Measurements from ENCODE around the gene PHLDB1. TPM values are rescaled to one million over a fixed set of nuclear protein-coding genes. Genes with fewer than 3 reads are reported as not detected.
A peak's percentile ranks its signal among the peaks of the same experiment; 100 is the strongest.
"Not testable (repeated sequence)": the region's sequence is repeated elsewhere in the genome, so short reads cannot be mapped to it uniquely, and the experiment has no call there.

Gene PHLDB1
- total and polyA plus RNA-seq, 2 donors, result 54.0 to 112 TPM

- WGBS, result 76% methylated on average over 6 of the region's 6 CpGs
- Histone ChIP-seq H3K36me3 (ENCODE audit: insufficient read depth) (no peaks in the 10 kb centered on the region), H3K4me1 (ENCODE audit: insufficient read depth) (no peaks in the 10 kb centered on the region), H3K4me3 (ENCODE audit: low read depth, low read length) (no peak overlapping the region), H3K27ac (ENCODE audit: low read depth) (no peak overlapping the region)
- DNase-seq (ENCODE audit: extremely low spot score), result no peak
Observed at GRCh38 chr11:118673361-118674081, 66.1 kb downstream of the PHLDB1 start.

DNA sequence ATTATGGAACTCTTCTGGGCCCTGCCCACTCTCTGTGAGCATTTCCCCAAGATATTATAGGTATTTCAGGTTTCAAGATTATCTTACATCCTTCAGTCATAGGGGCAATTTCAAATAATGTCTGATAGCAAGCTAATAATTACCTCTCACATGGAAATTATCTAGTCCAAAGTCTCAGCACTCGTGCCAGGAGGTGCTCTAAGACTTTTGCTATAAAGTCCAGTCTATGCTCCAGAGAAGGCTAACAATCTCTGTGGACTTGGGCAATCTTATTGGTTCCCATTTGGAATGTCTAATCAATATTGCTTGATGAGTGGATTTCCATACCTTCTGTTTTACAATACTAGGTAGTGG, 66.6 kb downstream of the PHLDB1 start:
- DNase-seq (ENCODE audit: extremely low spot score), result no peak
- Histone ChIP-seq H3K4me3 (ENCODE audit: low read depth, low read length) (no peak overlapping the region), H3K4me1 (ENCODE audit: insufficient read depth) (no peaks in the 10 kb centered on the region), H3K36me3 (ENCODE audit: insufficient read depth) (no peaks in the 10 kb centered on the region), H3K27ac (ENCODE audit: low read depth) (no peak overlapping the region)
- 84% methylated on average over 1 of the region's 1 CpG for WGBS

DNA sequence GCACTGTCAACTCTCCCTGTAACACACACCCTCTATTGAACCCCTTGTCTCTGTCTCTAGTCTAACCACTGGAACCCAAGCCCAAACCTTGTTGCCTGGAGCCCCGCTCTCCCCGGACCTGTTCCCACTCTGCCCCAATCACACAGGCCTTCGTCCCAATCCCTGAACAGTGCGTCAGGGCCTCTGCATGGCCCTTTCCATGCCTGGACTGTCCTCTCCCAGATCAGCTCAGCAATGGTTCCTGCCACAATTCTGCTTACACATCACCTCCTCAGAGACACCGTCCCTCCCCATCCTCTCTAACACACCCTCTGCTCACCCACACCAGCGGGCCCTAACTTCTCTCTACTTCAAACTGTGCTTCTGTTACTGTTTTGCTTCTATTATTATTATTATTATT, 70.6 kb downstream of the PHLDB1 start:
- H3K4me3 ChIP-seq (ENCODE audit: low read depth, low read length), result no peak overlapping the region
- no peaks in the 10 kb centered on the region for H3K4me1 ChIP-seq (ENCODE audit: insufficient read depth)
- 94% methylated on average over 6 of the region's 6 CpGs for WGBS
- no peaks in the 10 kb centered on the region for H3K36me3 ChIP-seq (ENCODE audit: insufficient read depth)
- H3K27ac ChIP-seq (ENCODE audit: low read depth), result no peak overlapping the region
- no peak for DNase-seq (ENCODE audit: extremely low spot score)

GRCh38 chr11:118678908-118679307, 71.5 kb downstream of the PHLDB1 start:
- not testable (repeated sequence) for DNase-seq (ENCODE audit: extremely low spot score); H3K27ac ChIP-seq (ENCODE audit: low read depth); H3K4me1 ChIP-seq (ENCODE audit: insufficient read depth); H3K4me3 ChIP-seq (ENCODE audit: low read depth, low read length); H3K36me3 ChIP-seq (ENCODE audit: insufficient read depth)
- WGBS, result 44% methylated on average over 11 of the region's 11 CpGs

DNA sequence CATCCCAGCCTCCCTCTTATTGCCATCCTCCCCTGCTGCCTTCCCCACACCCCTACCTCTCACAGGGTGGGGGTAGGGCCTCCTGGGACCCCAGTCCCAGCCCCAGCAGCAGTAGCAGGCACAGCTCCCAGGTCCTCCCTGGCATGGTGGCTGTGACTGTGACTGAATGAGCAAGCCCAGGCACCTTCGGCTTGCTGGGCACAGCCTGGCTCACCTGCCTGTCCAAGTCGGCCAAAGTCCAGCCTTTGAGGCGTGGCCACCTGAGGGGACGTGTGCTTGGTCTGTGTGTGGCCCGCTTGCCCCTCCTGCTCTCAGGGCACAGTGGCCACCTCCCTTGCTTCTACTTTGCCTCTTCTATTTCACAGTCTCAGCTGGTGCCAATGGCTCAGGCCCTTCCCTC, 72.1 kb downstream of the PHLDB1 start, which contains the start of gene TREH:
TSS of gene TREH (minus strand) at position 168 of the 400 bp plus-strand sequence. CDS start at position 145, 23 bp downstream.
- DNase-seq (ENCODE audit: extremely low spot score), result no peak

GRCh38 chr11:118682372-118682771, 75.0 kb downstream of the PHLDB1 start:
- H3K36me3 ChIP-seq (ENCODE audit: insufficient read depth), result no peaks in the 10 kb centered on the region
- H3K27ac ChIP-seq (ENCODE audit: low read depth), result no peak overlapping the region
- DNase-seq (ENCODE audit: extremely low spot score), result no peak
- no peaks in the 10 kb centered on the region for H3K4me1 ChIP-seq (ENCODE audit: insufficient read depth)
- 100% methylated on average over 1 of the region's 1 CpG for WGBS
- no peak overlapping the region for H3K4me3 ChIP-seq (ENCODE audit: low read depth, low read length)

More for the DNA sequence above, 72.1 kb downstream of the PHLDB1 start, which contains the start of gene TREH:
- Histone ChIP-seq H3K36me3 (ENCODE audit: insufficient read depth) (no peaks in the 10 kb centered on the region), H3K4me3 (ENCODE audit: low read depth, low read length) (no peak within 1 kb of the TSS), H3K4me1 (ENCODE audit: insufficient read depth) (no peaks in the 10 kb centered on the region), H3K27ac (ENCODE audit: low read depth) (no peak within 1 kb of the TSS)
- 77% methylated on average over 5 of the region's 5 CpGs for WGBS

GRCh38 chr11:118682939-118683338, 75.5 kb downstream of the PHLDB1 start:
- not testable (repeated sequence) for DNase-seq (ENCODE audit: extremely low spot score)

GRCh38 chr11:118684187-118684586, 76.8 kb downstream of the PHLDB1 start:
- no peak overlapping the region for H3K4me3 ChIP-seq (ENCODE audit: low read depth, low read length)
- DNase-seq (ENCODE audit: extremely low spot score), result no peak
- 79% methylated on average over 2 of the region's 2 CpGs for WGBS

More at GRCh38 chr11:118682939-118683338, 75.5 kb downstream of the PHLDB1 start:
- H3K4me1 ChIP-seq (ENCODE audit: insufficient read depth); H3K27ac ChIP-seq (ENCODE audit: low read depth); H3K4me3 ChIP-seq (ENCODE audit: low read depth, low read length); H3K36me3 ChIP-seq (ENCODE audit: insufficient read depth): not testable (repeated sequence)
- 78% methylated on average over 6 of the region's 6 CpGs for WGBS

DNA sequence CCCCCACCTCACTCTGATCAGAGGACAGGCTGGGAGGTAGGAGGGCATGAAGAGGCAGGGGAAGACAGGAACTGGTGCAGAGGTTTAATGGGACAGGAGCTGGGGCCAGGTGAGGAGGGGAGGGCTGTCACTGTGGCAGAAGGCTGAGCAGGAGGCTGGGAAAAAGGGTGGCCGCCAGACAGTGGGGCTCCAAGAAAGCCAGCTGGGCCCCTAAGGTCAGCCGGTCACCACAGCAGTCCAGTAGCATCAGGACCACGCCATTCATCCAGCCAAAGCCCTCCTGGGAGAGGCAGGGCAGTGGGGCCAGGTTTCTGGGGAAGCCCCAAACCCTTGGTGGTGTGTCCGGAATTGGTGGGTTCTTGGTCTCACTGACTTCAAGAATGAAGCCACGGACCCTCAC, 80.5 kb downstream of the PHLDB1 start:
- no peaks in the 10 kb centered on the region for H3K4me1 ChIP-seq (ENCODE audit: insufficient read depth)
- DNase-seq (ENCODE audit: extremely low spot score), result no peak
- H3K4me3 ChIP-seq (ENCODE audit: low read depth, low read length), result no peak overlapping the region
- no peaks in the 10 kb centered on the region for H3K36me3 ChIP-seq (ENCODE audit: insufficient read depth)
- H3K27ac ChIP-seq (ENCODE audit: low read depth), result no peak overlapping the region
- 90% methylated on average over 5 of the region's 5 CpGs for WGBS

More at GRCh38 chr11:118684187-118684586, 76.8 kb downstream of the PHLDB1 start:
- no peaks in the 10 kb centered on the region for H3K36me3 ChIP-seq (ENCODE audit: insufficient read depth)
- H3K27ac ChIP-seq (ENCODE audit: low read depth), result no peak overlapping the region
- no peaks in the 10 kb centered on the region for H3K4me1 ChIP-seq (ENCODE audit: insufficient read depth)

DNA sequence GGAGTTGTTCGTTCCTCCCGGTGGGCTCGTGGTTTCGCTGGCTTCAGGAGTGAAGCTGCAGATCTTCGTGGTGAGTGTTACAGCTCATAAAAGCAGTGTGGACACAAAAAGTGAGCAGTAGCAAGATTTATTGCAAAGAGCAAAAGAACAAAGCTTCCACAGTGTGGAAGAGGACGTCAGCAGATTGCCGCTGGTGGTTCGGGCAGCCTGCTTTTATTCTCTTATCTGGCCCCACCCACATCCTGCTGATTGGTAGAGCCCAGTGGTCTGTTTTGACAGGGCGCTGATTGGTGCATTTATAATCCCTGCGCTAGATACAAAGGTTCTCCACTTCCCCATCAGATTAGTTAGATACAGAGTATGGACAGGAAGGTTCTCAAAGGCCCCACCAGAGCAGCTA, 80.9 kb downstream of the PHLDB1 start:
- not testable (repeated sequence) for H3K4me1 ChIP-seq (ENCODE audit: insufficient read depth); DNase-seq (ENCODE audit: extremely low spot score); H3K36me3 ChIP-seq (ENCODE audit: insufficient read depth); H3K4me3 ChIP-seq (ENCODE audit: low read depth, low read length); H3K27ac ChIP-seq (ENCODE audit: low read depth)
- 73% methylated on average over 10 of the region's 10 CpGs for WGBS

- Histone ChIP-seq H3K4me3 (ENCODE audit: low read depth, low read length) (no peak overlapping the region), H3K36me3 (ENCODE audit: insufficient read depth) (no peaks in the 10 kb centered on the region), H3K4me1 (ENCODE audit: insufficient read depth) (no peaks in the 10 kb centered on the region), H3K27ac (ENCODE audit: low read depth) (no peak overlapping the region)
- WGBS, result 86% methylated on average over 41 of the region's 41 CpGs
- no peak for DNase-seq (ENCODE audit: extremely low spot score)
Observed at GRCh38 chr11:118688851-118689502, 81.6 kb downstream of the PHLDB1 start.

DNA sequence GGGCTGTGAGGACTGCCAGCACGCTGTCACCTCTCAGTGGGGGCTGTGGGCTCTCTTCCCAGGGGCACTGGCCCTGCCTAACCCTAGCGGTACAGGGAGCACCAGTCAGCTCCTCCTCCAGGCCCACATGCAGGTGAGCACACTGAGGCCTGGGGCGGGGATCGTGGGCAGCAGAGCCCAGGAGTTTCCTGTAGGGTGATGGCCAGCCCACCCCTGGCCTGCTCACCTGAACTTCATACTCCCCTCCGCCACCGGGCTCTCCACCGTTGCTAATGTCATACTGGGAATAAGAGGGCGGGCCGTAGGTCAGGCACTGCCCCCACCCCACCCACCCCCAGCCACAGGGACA, 82.1 kb downstream of the PHLDB1 start:
- DNase-seq (ENCODE audit: extremely low spot score), result no peak
- 24% methylated on average over 9 of the region's 9 CpGs for WGBS
- Histone ChIP-seq H3K36me3 (ENCODE audit: insufficient read depth) (no peaks in the 10 kb centered on the region), H3K4me3 (ENCODE audit: low read depth, low read length) (peak overlapping the region; percentile 25), H3K4me1 (ENCODE audit: insufficient read depth) (no peaks in the 10 kb centered on the region), H3K27ac (ENCODE audit: low read depth) (no peak overlapping the region)

DNA sequence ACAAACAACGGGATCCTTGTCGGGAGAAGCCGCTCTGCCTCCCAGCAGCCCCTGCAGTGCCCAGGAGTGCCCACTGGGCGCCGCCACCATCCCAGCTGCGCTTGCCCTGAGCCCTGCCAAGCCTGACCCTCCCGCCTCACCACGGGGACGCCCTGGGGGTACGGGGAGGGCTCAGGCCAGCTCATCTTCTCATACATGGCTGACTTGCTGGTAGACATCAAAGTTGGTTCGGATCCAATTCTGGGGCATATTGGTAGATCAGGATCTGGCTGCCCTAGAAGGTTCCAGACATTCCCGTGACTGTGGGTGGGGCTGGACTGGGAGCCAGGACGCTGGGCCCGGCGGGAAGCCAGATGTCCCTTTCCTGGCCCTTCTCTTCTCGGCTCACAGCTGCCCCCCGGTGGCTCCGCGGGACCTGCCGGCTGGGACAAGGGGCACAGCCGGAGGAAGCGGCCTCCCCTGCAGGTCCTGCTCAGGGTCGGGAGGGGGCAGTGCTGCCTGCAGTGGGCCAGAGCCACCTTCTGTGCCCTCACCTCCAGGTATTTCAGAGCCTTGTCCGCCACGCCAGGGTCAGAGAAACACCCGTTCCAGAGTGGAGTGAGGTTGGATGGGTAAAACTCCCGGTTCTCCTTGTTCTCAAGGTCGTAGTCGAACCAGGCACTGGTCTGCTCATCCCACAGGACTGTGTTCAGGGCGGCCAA, 82.6 kb downstream of the PHLDB1 start:
- Histone ChIP-seq H3K4me1 (ENCODE audit: insufficient read depth) (no peaks in the 10 kb centered on the region), H3K36me3 (ENCODE audit: insufficient read depth) (no peaks in the 10 kb centered on the region), H3K4me3 (ENCODE audit: low read depth, low read length) (peak overlapping the region; percentile 25), H3K27ac (ENCODE audit: low read depth) (no peak overlapping the region)
- WGBS, result 7% methylated on average over 30 of the region's 30 CpGs
- peak; percentile 37 for DNase-seq (ENCODE audit: extremely low spot score)

Measured in urinary bladder (tissue), 4 donors.